Measurements from ENCODE around the gene SUMF1.
A peak's percentile ranks its signal among the peaks of the same experiment; 100 is the strongest.

The SUMF1 gene

DNA sequence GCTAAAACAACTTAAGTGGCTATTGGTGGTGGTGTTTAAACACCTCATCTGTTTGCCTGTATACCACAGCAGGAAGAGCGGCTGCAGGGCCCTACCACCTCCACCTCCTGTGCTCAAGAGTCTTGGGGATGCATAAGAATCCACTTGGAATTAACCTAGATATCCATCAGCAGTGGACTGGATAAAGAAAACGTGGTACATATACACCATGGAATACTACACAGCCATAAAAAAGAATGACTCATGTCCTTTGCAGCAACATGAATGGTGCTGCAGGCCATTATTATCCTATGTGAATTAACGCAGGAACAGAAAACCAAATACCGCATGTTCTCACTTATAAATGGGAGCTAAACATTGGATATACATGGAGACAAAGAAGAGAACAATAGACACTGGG, 87.1 kb downstream of the SUMF1 start:
- DNase-seq: no peak

DNA sequence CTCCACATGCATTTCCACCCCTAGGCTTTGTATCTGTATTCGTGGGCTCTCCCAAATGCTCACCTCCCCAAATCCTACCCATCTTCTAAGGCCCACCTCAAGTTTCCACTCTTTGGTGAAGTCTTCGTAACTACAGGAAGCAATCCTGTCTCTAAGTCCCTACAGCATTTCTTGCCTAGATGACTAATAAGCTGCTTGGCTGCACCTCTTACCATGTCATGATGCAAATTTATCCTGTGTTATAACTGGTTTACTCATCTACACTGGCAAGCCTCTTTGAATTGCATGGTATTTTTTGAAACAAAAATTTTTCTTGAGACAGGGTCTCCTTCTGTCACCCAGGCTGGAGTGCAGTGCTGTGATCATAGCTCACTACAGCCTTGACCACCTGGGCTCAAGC, 90.6 kb downstream of the SUMF1 start:
- no peak for DNase-seq

DNA sequence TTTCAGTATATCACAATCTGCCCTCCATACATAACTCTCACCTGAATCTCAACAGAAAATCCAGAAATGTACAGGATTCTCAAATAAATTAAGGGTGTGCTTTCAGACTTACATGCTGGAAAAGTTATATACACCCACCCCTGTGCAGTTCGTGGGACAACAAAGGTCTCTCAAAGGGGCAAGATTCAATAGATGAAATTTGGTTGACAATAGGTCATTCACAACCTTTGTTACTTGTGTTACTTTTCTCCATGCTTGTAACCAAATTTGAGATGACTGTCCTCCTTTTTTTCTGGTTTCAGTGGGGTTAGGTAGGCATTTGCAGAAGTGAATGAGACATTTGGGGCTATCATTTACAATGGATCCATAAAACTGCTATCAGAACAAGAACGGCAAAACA, 91.2 kb downstream of the SUMF1 start:
- DNase-seq: no peak

DNA sequence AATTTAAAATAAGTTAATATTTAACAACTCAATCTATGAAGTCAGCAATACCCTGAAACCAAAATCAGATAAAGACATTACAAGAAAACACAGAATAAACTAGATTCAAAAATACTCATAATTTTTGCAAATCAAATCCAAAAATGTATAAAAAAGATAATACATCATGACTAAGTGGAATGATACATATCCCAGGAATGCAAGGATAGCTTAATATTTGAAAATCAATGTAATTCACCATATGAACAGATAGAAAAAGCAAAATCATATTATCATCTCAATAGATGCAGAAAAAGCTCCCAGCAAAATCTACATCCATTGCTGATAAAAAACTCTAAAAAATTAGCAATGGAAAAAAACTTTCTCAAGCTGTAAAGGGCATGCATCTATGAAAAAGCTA, 93.4 kb downstream of the SUMF1 start:
- no peak for DNase-seq

GRCh38 chr3:4362523-4362922, 104.5 kb downstream of the SUMF1 start:
- no peak for DNase-seq

- no peak for DNase-seq
These were observed 106.3 kb downstream of the SUMF1 start for GRCh38 chr3:4360817-4361216.

DNA sequence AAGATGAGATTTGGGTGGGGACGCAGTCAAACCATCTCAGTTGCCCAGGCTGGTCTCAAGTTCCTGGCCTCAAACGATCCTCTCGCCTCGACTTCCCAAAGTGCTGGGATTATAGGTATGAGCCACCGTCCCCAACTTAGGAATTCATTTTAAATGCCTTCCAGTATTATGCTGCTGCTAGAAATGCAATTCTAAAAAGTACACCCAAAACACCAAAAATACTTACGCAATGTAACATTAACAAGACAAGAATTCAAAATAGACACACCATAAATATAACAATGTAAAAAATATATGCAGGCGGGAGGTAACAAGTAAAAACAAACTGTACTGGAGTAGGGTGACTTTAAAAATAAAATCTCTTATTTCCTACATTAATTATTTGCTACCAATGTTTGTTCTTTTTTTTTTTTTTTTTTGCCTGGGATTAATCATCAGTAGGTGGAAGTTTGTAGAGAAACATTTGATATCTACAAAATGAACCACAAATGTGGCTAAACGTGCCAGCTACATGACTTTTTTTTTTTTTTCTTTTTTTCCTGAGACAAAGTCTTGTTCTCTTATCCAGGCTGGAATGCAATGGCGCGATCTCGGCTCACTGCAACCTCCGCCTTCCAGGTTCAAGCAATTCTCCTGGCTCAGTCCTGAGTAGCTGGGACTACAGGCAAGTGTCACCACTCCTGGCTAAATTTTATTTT, 107.1 kb downstream of the SUMF1 start:
- DNase-seq: no peak

DNA sequence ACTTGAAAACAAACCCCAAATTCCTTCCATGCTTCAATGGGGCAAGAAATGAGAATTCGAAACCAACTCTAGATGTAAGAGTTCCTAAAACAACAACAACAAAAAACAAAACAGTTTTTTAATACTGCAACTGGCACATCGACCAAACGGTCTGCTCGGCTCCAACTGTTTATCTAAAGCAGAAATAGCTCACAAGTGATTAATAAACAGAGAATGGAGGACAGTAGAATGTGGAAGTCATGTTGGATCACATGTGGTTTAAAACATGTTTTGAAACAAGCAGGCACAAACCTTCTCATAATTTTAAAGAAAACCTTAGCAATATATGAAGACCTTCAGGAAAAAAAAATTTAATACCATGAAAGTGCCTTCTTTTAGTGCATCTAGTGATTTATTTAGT, 108.8 kb downstream of the SUMF1 start:
- no peak for DNase-seq

- no peak for DNase-seq
These were observed 110.3 kb downstream of the SUMF1 start for GRCh38 chr3:4356546-4357410.

GRCh38 chr3:4356220-4356540, 110.9 kb downstream of the SUMF1 start:
- no peak for DNase-seq

GRCh38 chr3:4355401-4356219, 111.5 kb downstream of the SUMF1 start:
- DNase-seq: no peak

GRCh38 chr3:4351872-4352271, 115.2 kb downstream of the SUMF1 start:
- no peak for DNase-seq

GRCh38 chr3:4351164-4351855, 115.8 kb downstream of the SUMF1 start:
- DNase-seq: peak; percentile 25

DNA sequence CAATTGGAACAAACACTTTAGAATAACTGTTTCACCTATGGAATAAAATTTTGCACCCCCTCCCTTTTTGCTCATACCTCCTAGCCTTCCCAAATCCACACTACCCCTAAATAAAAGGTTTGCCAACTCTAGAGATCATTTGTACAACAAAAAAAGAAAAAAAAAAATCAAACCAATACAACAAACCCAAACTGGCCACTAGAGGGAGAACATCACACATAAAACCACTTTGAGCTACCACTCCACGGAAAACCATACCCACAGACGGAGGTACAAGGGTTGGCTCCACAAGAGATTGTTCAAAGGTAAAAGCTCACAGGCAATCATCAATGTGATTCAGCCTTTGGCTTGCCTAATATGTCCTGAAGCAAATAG, 116.3 kb downstream of the SUMF1 start:
- peak; percentile 62 for DNase-seq

GRCh38 chr3:4343258-4343657, 123.8 kb downstream of the SUMF1 start:
- DNase-seq: peak; percentile 71

DNA sequence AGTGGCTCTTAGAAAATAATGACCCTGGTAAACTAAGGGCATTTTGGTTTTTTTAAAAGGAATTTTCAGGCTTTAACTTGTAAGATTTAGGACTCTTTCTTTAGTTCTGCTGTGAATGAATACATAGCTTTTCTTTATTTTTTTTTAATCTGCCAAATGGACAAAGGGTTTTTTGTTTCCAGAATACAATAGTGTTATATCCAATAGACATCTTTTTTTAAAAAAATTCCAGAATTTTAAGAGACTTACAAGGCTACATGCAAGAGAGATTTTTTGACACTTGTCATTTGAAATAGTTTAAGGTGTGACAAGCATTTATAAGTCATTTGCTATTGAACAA, 125.8 kb downstream of the SUMF1 start:
- DNase-seq: no peak

GRCh38 chr3:4340411-4341335, 126.4 kb downstream of the SUMF1 start:
- DNase-seq: no peak

DNA sequence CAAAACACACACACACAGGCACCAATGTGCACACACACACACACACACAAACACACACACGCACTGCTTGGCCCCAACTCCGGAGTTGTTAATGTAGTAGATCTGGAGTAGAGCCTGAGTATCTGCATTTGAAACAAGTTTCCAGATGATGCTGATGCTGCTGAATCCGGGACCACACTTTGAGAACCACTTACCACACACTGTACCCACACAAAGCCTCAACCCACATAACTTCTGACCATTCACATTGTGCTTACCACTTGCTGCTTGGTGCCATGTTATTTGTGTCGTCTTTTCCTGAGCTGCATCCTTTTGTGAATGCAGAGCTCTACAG, 127.0 kb downstream of the SUMF1 start:
- no peak for DNase-seq

DNA sequence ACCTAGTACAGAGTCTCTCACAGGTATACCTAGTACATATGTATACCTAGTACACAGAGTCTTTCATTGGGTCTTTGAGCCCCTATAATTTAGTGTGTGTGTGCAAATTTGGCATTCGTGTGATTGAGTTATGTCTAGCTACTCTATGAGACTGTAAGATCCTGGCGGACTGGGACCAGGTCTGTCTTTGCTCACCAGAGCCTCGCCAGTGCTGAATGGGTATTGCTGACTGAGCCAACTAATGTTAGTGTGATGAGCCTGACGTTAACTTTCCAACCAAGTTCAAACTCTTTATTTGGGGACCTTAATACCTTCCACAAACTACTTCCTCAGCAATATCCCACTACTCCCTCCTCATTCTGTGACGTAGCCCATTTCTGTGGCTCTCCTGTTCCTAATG, 128.3 kb downstream of the SUMF1 start:
- DNase-seq: no peak

DNA sequence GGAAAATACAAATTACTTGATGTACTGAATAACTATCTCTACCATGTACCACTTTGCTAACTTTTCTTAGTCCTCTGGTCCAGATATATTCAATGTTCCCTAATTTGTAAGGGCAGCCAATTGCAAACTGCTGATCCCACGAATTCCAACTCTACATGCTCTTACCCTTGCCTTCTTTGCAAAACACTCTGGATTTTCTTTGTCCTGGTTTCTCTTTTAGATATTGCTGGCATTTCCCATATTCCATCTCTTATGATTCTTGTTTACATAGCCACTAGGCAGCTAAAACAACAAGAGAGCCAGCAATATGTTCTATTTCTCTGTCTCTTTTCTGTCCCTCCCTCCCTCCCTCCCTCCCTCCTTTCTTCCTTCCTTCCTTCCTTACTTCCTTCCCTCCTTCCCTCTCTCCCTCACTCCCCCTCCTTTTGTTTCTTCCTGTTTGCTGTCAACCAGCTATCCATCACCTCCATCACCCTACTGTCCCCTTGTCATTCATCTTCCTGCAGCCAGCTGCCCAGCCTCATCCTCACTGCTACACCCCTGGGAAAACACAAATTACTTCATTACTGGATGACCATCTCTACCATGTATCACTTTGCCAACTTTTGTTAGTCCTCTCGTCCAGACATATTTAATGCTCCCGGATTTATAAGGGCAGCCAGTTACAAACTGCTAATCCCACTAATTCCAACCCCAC, 130.1 kb downstream of the SUMF1 start:
- DNase-seq: no peak

DNA sequence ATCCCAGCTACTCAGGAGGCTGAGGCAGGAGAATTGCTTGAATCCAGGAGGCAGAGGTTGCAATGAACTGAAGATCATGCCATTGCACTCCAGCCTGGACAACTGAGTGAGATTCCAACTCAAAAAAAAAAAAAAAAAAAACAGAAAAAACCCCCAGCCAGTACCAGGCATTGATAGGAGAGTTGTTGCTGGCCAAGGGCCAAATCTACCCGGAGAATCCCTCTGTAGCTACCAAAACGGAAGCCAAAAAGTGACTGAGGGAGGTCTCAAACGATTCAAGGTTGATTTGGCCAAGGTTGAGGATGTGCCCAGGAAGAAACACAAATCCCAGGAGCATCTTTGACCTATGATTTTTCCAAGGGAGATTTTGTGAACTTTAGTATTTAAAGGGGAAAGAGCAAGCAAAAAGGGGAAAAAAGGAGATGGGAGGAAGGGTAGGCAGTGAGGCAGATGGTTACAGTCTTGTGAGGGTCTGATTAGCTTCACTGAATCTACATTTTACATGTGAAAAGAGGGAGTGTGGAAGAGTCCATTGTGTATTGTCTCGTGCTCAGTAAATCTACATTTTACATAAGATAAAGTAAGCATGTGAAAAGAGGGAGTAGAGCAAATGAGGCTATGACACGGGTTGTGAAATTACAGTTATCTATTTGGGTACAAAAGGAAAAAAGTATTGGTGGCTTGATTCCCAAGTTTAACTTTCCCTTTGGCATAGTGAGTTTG, 131.1 kb downstream of the SUMF1 start:
- no peak for DNase-seq

Measured in fibroblast of skin of abdomen (primary cell).